Neural progenitor cell (in vitro differentiated cells): ENCODE data around the gene KANK2. TPM values are rescaled to one million over a fixed set of nuclear protein-coding genes. Genes with fewer than 3 reads are reported as not detected.

Experiments
- DNase-seq: peaks from one replicate; pipeline ENCODE4 v3.0.0-alpha.2; 2016; ENCODE audit warnings: low spot score
- H2AFZ ChIP-seq: fragments of 200-600 bp; sonication (generic); replicated peaks from 2 replicates; pipeline ENCODE4 v1.6.1; 2016; ENCODE audit warnings: antibody characterized with exemption
- H3F3A ChIP-seq: fragments of 200-600 bp; sonication (generic); 2 replicates; pipeline ENCODE4 v1.6.1; 2016; ENCODE audit warnings: antibody characterized with exemption, low read depth
- H3K27ac ChIP-seq: fragments of 200-600 bp; sonication (generic); 2 replicates; pipeline ENCODE4 v1.5.1; 2016; ENCODE audit warnings: mild to moderate bottlenecking
- H3K27me3 ChIP-seq: fragments of 200-600 bp; sonication (generic); 2 replicates; pipeline ENCODE4 v1.6.1; 2016; ENCODE audit warnings: mild to moderate bottlenecking, moderate library complexity
- H3K36me3 ChIP-seq: fragments of 200-600 bp; sonication (generic); 2 replicates; pipeline ENCODE4 v1.5.1; 2016
- H3K4me1 ChIP-seq: fragments of 200-600 bp; sonication (generic); 2 replicates; pipeline ENCODE4 v1.6.1; 2016; ENCODE audit warnings: mixed run types
- H3K4me2 ChIP-seq: fragments of 200-600 bp; sonication (generic); 2 replicates; pipeline ENCODE4 v1.6.1; 2016
- H3K4me3 ChIP-seq: fragments of 200-600 bp; sonication (generic); 2 replicates; pipeline ENCODE4 v1.5.1; 2016
- H3K79me2 ChIP-seq: fragments of 200-600 bp; sonication (generic); 2 replicates; pipeline ENCODE4 v1.6.1; 2016; ENCODE audit warnings: low read depth
- H3K9ac ChIP-seq: fragments of 200-600 bp; sonication (generic); 2 replicates; pipeline ENCODE4 v1.6.1; 2016
- H3K9me3 ChIP-seq: fragments of 200-600 bp; sonication (generic); 2 replicates; pipeline ENCODE4 v1.5.1; 2016; ENCODE audit warnings: low read depth
- H4K20me1 ChIP-seq: fragments of 200-600 bp; sonication (generic); 2 replicates; pipeline ENCODE4 v1.6.1; 2016; ENCODE audit warnings: low read depth
- H3K27ac Mint-ChIP-seq: 3 replicates; pipeline ENCODE4 v1.8.0; 2021; ENCODE audit warnings: mixed read lengths
- H3K27me3 Mint-ChIP-seq: 2 replicates; pipeline ENCODE4 v1.8.0; 2022; ENCODE audit warnings: low read depth, mild to moderate bottlenecking, inconsistent platforms, moderate library complexity, mixed read lengths; ENCODE audit not compliant: insufficient read depth
- H3K36me3 Mint-ChIP-seq: 3 replicates; pipeline ENCODE4 v1.8.0; 2021; ENCODE audit warnings: mixed read lengths
- H3K4me1 Mint-ChIP-seq: 3 replicates; pipeline ENCODE4 v1.8.0; 2021; ENCODE audit warnings: mixed read lengths
- H3K4me3 Mint-ChIP-seq: 3 replicates; pipeline ENCODE4 v1.8.0; 2021; ENCODE audit warnings: mild to moderate bottlenecking, moderate library complexity, mixed read lengths
- H3K9me3 Mint-ChIP-seq: 3 replicates; pipeline ENCODE4 v1.8.0; 2020; ENCODE audit warnings: mixed read lengths
- CTCF ChIP-seq: fragments of 200-600 bp; sonication (generic); IDR thresholded peaks from 2 replicates; pipeline ENCODE4 v1.5.1; 2017; ENCODE audit warnings: antibody characterized with exemption, mild to moderate bottlenecking
- EZH2 ChIP-seq: fragments of 200-600 bp; sonication (generic); IDR thresholded peaks from 2 replicates; pipeline ENCODE4 v1.6.1; 2017; ENCODE audit warnings: antibody characterized with exemption, mild to moderate bottlenecking, moderate library complexity
- EZH2phosphoT487 ChIP-seq: fragments of 200-600 bp; sonication (generic); IDR thresholded peaks from 2 replicates; pipeline ENCODE4 v1.6.1; 2017; ENCODE audit warnings: antibody characterized with exemption
- total RNA-seq: library from RNA; depleted of rRNA; stranded (reverse); fragments of >200 nt; gene quantifications from 2 replicates; pipeline ENCODE4 v1.2.3, GENCODE V29; 2015; ENCODE audit warnings: low replicate concordance

The KANK2 gene
- total RNA-seq, 1 donor from 2014 or later, result 17.5 TPM

DNA sequence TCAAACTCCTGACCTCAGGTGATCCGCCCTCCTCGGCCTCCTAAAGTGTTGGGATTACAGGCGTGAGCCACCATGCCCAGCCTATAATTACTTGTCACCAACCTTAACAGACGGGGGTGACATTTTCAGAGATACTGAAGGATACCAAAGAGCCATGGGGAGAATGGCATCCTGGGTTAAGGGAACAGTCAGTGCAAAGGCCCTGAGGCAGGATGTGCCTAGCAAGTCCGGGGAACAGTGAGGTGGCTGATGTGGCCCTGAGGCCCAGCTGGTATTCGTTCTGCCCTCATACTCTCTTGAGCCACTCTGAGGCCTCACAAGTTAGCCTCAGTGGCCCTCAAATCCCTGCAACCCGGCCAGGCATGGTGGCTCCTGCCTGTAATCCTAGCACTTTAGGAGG lies 27.1 kb upstream of the KANK2 start:
- Histone ChIP-seq H3K36me3 (no peaks in the 10 kb centered on the region), H3K9me3 (no peaks in the 10 kb centered on the region), H3K79me2 (no peaks in the 10 kb centered on the region), H4K20me1 (no peaks in the 10 kb centered on the region), H2AFZ (no peak overlapping the region), H3K27me3 (no peaks in the 10 kb centered on the region), H3K4me2 (no peak overlapping the region), H3K27ac (no peak overlapping the region), H3F3A (peaks cover 2% of the 10 kb centered on the region), H3K4me1 (no peaks in the 10 kb centered on the region), H3K4me3 (no peak overlapping the region), H3K9ac (no peak overlapping the region)
- DNase-seq, result no peak
- TF ChIP-seq EZH2 (no peak), CTCF (no peak), EZH2phosphoT487 (no peak)
- Mint-ChIP-seq H3K27ac (no peak overlapping the region), H3K4me1 (no peaks in the 10 kb centered on the region), H3K9me3 (peaks cover 19% of the 10 kb centered on the region), H3K4me3 (no peak overlapping the region), H3K27me3 (peaks cover 2% of the 10 kb centered on the region), H3K36me3 (peaks cover 25% of the 10 kb centered on the region)

GRCh38 chr19:11223200-11223599 lies 25.9 kb upstream of the KANK2 start:
- Mint-ChIP-seq H3K27me3 (peaks cover 2% of the 10 kb centered on the region), H3K9me3 (peaks cover 19% of the 10 kb centered on the region), H3K27ac (no peak overlapping the region), H3K36me3 (peaks cover 25% of the 10 kb centered on the region), H3K4me3 (no peak overlapping the region), H3K4me1 (no peaks in the 10 kb centered on the region)
- Histone ChIP-seq H4K20me1 (no peaks in the 10 kb centered on the region), H3K27ac (no peak overlapping the region), H3K4me2 (no peak overlapping the region), H2AFZ (no peak overlapping the region), H3F3A (peaks cover 2% of the 10 kb centered on the region), H3K9me3 (no peaks in the 10 kb centered on the region), H3K4me1 (no peaks in the 10 kb centered on the region), H3K79me2 (no peaks in the 10 kb centered on the region), H3K36me3 (no peaks in the 10 kb centered on the region), H3K9ac (no peak overlapping the region), H3K27me3 (no peaks in the 10 kb centered on the region), H3K4me3 (no peak overlapping the region)
- TF ChIP-seq EZH2phosphoT487, result no peak
- no peak for TF ChIP-seq EZH2
- TF ChIP-seq CTCF, result no peak
- no peak for DNase-seq

DNA sequence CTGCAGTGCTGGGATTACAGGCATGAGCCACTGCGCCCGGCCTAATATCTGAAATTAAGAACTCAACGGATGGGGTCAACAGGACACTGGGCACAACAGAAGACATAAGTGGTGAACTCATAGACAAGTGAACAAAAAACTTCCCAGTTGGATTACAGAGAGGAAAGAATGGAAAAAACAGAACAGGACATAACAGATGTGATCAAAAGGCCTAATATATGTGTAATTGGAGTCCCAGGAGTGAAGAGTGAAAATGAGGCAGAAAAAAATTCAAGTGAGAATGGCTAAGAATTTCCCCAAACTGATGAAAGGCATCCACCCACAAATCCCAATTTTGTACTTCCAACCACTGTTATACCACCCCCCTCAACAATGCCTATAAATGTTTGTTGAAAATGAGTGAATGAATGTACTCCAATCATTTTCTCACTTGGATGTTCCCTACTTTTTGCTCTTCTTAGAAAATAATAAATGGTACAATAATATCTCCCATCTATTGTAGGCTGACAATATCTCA lies 23.8 kb upstream of the KANK2 start:
- no peaks in the 10 kb centered on the region for H3K27me3 ChIP-seq
- no peaks in the 10 kb centered on the region for H4K20me1 ChIP-seq
- H3K4me1 Mint-ChIP-seq, result no peaks in the 10 kb centered on the region
- no peak overlapping the region for H2AFZ ChIP-seq
- no peak overlapping the region for H3K27ac ChIP-seq
- H3K4me3 Mint-ChIP-seq, result no peak overlapping the region
- no peak overlapping the region for H3K4me2 ChIP-seq
- peaks cover 19% of the 10 kb centered on the region for H3K9me3 Mint-ChIP-seq
- no peak overlapping the region for H3K27ac Mint-ChIP-seq
- H3K36me3 ChIP-seq, result no peaks in the 10 kb centered on the region
- no peaks in the 10 kb centered on the region for H3K27me3 Mint-ChIP-seq
- TF ChIP-seq CTCF (no peak), EZH2phosphoT487 (no peak), EZH2 (no peak)
- H3K9ac ChIP-seq, result no peak overlapping the region
- no peaks in the 10 kb centered on the region for H3K9me3 ChIP-seq
- no peaks in the 10 kb centered on the region for H3K4me1 ChIP-seq
- no peaks in the 10 kb centered on the region for H3F3A ChIP-seq
- H3K4me3 ChIP-seq, result no peak overlapping the region
- DNase-seq, result no peak
- peaks cover 24% of the 10 kb centered on the region for H3K36me3 Mint-ChIP-seq
- H3K79me2 ChIP-seq, result no peaks in the 10 kb centered on the region
